ENCODE measurements around the gene SLN. TPM values are rescaled to one million over a fixed set of nuclear protein-coding genes. Genes with fewer than 3 reads are reported as not detected.

SLN gene
- total RNA-seq, 1 donor from 2014 or later = not detected

GRCh38 chr11:107669191-107669740 lies 42.6 kb downstream of the SLN start:
- Mint-ChIP-seq H3K36me3 (ENCODE audit: low read depth) (no peaks in the 10 kb centered on the region), H3K4me1 (ENCODE audit: low read depth) (no peaks in the 10 kb centered on the region), H3K27me3 (ENCODE audit: insufficient read depth) (peaks cover 4% of the 10 kb centered on the region), H3K27ac (no peak overlapping the region), H3K4me3 (no peak overlapping the region), H3K9me3 (no peaks in the 10 kb centered on the region)
- no peak for DNase-seq (ENCODE audit: low spot score)
- intact Hi-C loops (cut with micrococcal nuclease) = no loop called here

- no peaks in the 10 kb centered on the region for H3K36me3 Mint-ChIP-seq (ENCODE audit: low read depth)
- no peaks in the 10 kb centered on the region for H3K4me1 Mint-ChIP-seq (ENCODE audit: low read depth)
- intact Hi-C loops (cut with micrococcal nuclease) = no loop called here
- DNase-seq (ENCODE audit: low spot score) = no peak
- no peaks in the 10 kb centered on the region for H3K9me3 Mint-ChIP-seq
- H3K4me3 Mint-ChIP-seq = no peak overlapping the region
- no peaks in the 10 kb centered on the region for H3K27me3 Mint-ChIP-seq (ENCODE audit: insufficient read depth)
- no peak overlapping the region for H3K27ac Mint-ChIP-seq
Observed at GRCh38 chr11:107666911-107667613, 44.8 kb downstream of the SLN start.

GRCh38 chr11:107665018-107665417 lies 46.8 kb downstream of the SLN start:
- H3K4me3 Mint-ChIP-seq = no peak overlapping the region
- no peak for DNase-seq (ENCODE audit: low spot score)
- no peaks in the 10 kb centered on the region for H3K27me3 Mint-ChIP-seq (ENCODE audit: insufficient read depth)
- H3K27ac Mint-ChIP-seq = no peak overlapping the region
- no peaks in the 10 kb centered on the region for H3K9me3 Mint-ChIP-seq
- H3K36me3 Mint-ChIP-seq (ENCODE audit: low read depth) = no peaks in the 10 kb centered on the region
- no peaks in the 10 kb centered on the region for H3K4me1 Mint-ChIP-seq (ENCODE audit: low read depth)
- intact Hi-C loops (cut with micrococcal nuclease) = no loop called here

GRCh38 chr11:107661656-107662055 lies 50.2 kb downstream of the SLN start:
- no peak for DNase-seq (ENCODE audit: low spot score)
- intact Hi-C loops (cut with micrococcal nuclease) = no loop called here
- Mint-ChIP-seq H3K4me1 (ENCODE audit: low read depth) (no peaks in the 10 kb centered on the region), H3K9me3 (no peaks in the 10 kb centered on the region), H3K36me3 (ENCODE audit: low read depth) (no peaks in the 10 kb centered on the region), H3K27ac (no peak overlapping the region), H3K27me3 (ENCODE audit: insufficient read depth) (no peaks in the 10 kb centered on the region), H3K4me3 (no peak overlapping the region)

GRCh38 chr11:107660066-107660465 lies 51.8 kb downstream of the SLN start:
- Mint-ChIP-seq H3K36me3 (ENCODE audit: low read depth) (no peaks in the 10 kb centered on the region), H3K9me3 (no peaks in the 10 kb centered on the region), H3K4me1 (ENCODE audit: low read depth) (no peaks in the 10 kb centered on the region), H3K27me3 (ENCODE audit: insufficient read depth) (no peaks in the 10 kb centered on the region), H3K27ac (no peak overlapping the region), H3K4me3 (no peak overlapping the region)
- no peak for DNase-seq (ENCODE audit: low spot score)
- intact Hi-C loops (cut with micrococcal nuclease) = no loop called here

- H3K36me3 Mint-ChIP-seq (ENCODE audit: low read depth) = no peaks in the 10 kb centered on the region
- no peaks in the 10 kb centered on the region for H3K4me1 Mint-ChIP-seq (ENCODE audit: low read depth)
- H3K27me3 Mint-ChIP-seq (ENCODE audit: insufficient read depth) = no peaks in the 10 kb centered on the region
- H3K27ac Mint-ChIP-seq = no peak overlapping the region
- no peak for DNase-seq (ENCODE audit: low spot score)
- H3K4me3 Mint-ChIP-seq = no peak overlapping the region
- no peaks in the 10 kb centered on the region for H3K9me3 Mint-ChIP-seq
- intact Hi-C loops (cut with micrococcal nuclease) = no loop called here
Observed at GRCh38 chr11:107659310-107659709, 52.5 kb downstream of the SLN start.

Other genes starting within 250 kb of the SLN start
- gene ALKBH8, start 146.3 kb downstream of the SLN start, total RNA-seq = 14.7 and 16.0 TPM in 2 replicates
- gene ELMOD1, start 120.9 kb downstream of the SLN start, total RNA-seq = not detected in 2 replicates
- 36.5 and 38.0 TPM in 2 replicates for gene SLC35F2, start 146.7 kb upstream of the SLN start, total RNA-seq
- gene RAB39A, start 216.4 kb upstream of the SLN start, total RNA-seq = not detected in 2 replicates

Data from activated T-helper 1 cell treated with anti-CD3 and anti-CD28 coated beads, Interleukin-12 subunit alpha, Interleukin-12 subunit beta, Interleukin-2, Interleukin-4 antibody, amounts not matched to agents 30 ng/mL and 10 ng/mL and 1 ng/mL, durations not matched to agents 14 hours and 24 hours and 36 hours (primary cell).